OCI-LY3 (cell line): ENCODE results near the gene ASGR2.

ENCODE experiments used
- H2AFZ ChIP-seq: fragments of 200-600, 300-600 bp; shearing (Covaris generic); 2 replicates; pipeline ENCODE4 v1.6.0; 2014; ENCODE audit warnings: antibody characterized with exemption, low read depth, low read length
- H3K27ac ChIP-seq: fragments of 200-600, 300-600 bp; sonication (generic); 2 replicates; pipeline ENCODE4 v1.5.1; 2014; ENCODE audit warnings: mild to moderate bottlenecking, low read length, moderate library complexity, mixed read lengths
- H3K27me3 ChIP-seq: fragments of 200-600, 300-600 bp; sonication (generic); 2 replicates; pipeline ENCODE4 v1.6.1; 2014; ENCODE audit warnings: low read depth, low read length, mixed read lengths
- H3K36me3 ChIP-seq: fragments of 200-600, 300-600 bp; sonication (generic); replicated peaks from 2 replicates; pipeline ENCODE3; 2014; ENCODE audit warnings: low read depth, low read length, mixed read lengths
- H3K4me1 ChIP-seq: fragments of 300-600, 200-600 bp; sonication (generic); 2 replicates; pipeline ENCODE4 v1.6.1; 2014; ENCODE audit warnings: low read length, mixed read lengths
- H3K4me2 ChIP-seq: fragments of 200-600, 300-600 bp; sonication (generic); 2 replicates; pipeline ENCODE4 v1.6.1; 2014; ENCODE audit warnings: low read length, mixed read lengths
- H3K4me3 ChIP-seq: fragments of 300-600, 200-600 bp; sonication (generic); 2 replicates; pipeline ENCODE4 v1.5.1; 2014; ENCODE audit warnings: antibody characterized with exemption, mild to moderate bottlenecking, low read length, moderate library complexity
- H3K79me2 ChIP-seq: fragments of 300-600, 200-600 bp; shearing (Covaris generic); 2 replicates; pipeline ENCODE4 v1.6.1; 2014; ENCODE audit warnings: mild to moderate bottlenecking, low read length, mixed read lengths
- H3K9ac ChIP-seq: fragments of 300-600, 200-600 bp; shearing (Covaris generic); 2 replicates; pipeline ENCODE4 v1.6.0; 2014; ENCODE audit warnings: mild to moderate bottlenecking, low read length, moderate library complexity
- H3K9me3 ChIP-seq: fragments of 200-600, 300-600 bp; shearing (Covaris generic); 2 replicates; pipeline ENCODE4 v1.6.1; 2014; ENCODE audit warnings: low read length, mixed read lengths; ENCODE audit not compliant: insufficient read depth
- H4K20me1 ChIP-seq: fragments of 200-600, 300-600 bp; sonication (generic); 2 replicates; pipeline ENCODE4 v1.6.1; 2016; ENCODE audit warnings: low read length, mixed read lengths; ENCODE audit not compliant: insufficient read depth
- EZH2phosphoT487 ChIP-seq: fragments of 200-600 bp; shearing (Covaris generic); IDR thresholded peaks from 2 replicates; pipeline ENCODE4 v1.6.1; 2018; ENCODE audit warnings: antibody characterized with exemption, mixed run types, low read depth
- TF ChIP-seq, protein P1 (sequence below): fragments of 200-600, 300-600 bp; sonication (generic); IDR thresholded peaks from 2 replicates; pipeline ENCODE4 v1.5.1; 2014; ENCODE audit warnings: antibody characterized with exemption, low read length, low read depth

ASGR2 gene

GRCh38 chr17:7119314-7119713, 4.7 kb upstream of the ASGR2 start:
- Histone ChIP-seq H4K20me1 (no peaks in the 10 kb centered on the region), H3K9ac (no peak overlapping the region), H3K9me3 (no peaks in the 10 kb centered on the region), H3K4me2 (no peak overlapping the region), H2AFZ (no peak overlapping the region), H3K27me3 (0 out of 2 replicates have a peak, but pooled peaks cover 4% of the 10 kb centered on the region), H3K4me1 (peaks cover 21% of the 10 kb centered on the region), H3K27ac (no peak overlapping the region), H3K79me2 (no peaks in the 10 kb centered on the region), H3K4me3 (no peak overlapping the region), H3K36me3 (no peaks in the 10 kb centered on the region)
- TF ChIP-seq, protein P1, sequence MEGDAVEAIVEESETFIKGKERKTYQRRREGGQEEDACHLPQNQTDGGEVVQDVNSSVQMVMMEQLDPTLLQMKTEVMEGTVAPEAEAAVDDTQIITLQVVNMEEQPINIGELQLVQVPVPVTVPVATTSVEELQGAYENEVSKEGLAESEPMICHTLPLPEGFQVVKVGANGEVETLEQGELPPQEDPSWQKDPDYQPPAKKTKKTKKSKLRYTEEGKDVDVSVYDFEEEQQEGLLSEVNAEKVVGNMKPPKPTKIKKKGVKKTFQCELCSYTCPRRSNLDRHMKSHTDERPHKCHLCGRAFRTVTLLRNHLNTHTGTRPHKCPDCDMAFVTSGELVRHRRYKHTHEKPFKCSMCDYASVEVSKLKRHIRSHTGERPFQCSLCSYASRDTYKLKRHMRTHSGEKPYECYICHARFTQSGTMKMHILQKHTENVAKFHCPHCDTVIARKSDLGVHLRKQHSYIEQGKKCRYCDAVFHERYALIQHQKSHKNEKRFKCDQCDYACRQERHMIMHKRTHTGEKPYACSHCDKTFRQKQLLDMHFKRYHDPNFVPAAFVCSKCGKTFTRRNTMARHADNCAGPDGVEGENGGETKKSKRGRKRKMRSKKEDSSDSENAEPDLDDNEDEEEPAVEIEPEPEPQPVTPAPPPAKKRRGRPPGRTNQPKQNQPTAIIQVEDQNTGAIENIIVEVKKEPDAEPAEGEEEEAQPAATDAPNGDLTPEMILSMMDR, result no peak
- TF ChIP-seq EZH2phosphoT487, result no peak

DNA sequence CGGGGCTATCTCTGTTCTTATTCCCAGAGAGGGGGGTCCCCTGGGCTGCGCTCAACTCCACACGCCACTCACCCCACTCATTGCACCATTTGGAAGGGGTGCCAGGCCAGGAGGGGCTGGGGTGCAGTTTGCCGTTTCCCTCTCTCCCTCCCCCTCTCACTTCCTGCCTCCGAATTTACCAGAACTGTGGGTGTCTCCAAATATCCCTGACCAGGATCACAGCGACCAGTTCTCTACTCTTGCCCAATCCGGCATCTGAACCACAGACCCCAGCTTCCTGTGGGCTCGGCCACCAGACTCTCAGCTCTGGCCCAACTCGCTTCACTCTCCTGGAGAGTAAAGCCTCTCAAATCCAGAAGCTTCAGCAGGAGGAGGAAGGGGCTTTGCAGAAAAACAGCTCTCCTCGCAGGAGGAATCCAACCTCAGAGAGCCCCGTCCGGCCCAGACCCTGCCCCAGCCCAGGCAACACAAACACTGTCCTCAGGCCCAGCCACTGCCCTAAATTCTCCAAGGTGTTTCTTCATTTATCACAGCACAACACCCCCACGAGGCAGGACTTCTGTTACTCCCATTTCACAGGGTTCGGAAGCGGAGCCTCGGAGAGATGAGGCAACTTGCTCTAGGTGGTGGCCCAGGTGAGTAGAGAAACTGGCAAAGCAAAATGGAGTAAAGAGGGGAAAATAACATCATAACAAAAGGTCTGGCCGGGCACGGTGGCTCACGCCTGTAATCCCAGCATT, 423 bp upstream of the ASGR2 start:
- TF ChIP-seq, protein P1, result no peak
- TF ChIP-seq EZH2phosphoT487, result no peak
- Histone ChIP-seq H3K79me2 (no peaks in the 10 kb centered on the region), H3K4me3 (no peak overlapping the region), H3K36me3 (no peaks in the 10 kb centered on the region), H3K9me3 (no peaks in the 10 kb centered on the region), H3K4me1 (no peaks in the 10 kb centered on the region), H3K27ac (no peak overlapping the region), H4K20me1 (no peaks in the 10 kb centered on the region), H3K9ac (no peak overlapping the region), H2AFZ (no peak overlapping the region), H3K4me2 (no peak overlapping the region), H3K27me3 (0 out of 2 replicates have a peak, but pooled peaks cover under 1% of the 10 kb centered on the region)

- Histone ChIP-seq H2AFZ (no peak overlapping the region), H3K9ac (no peak overlapping the region), H3K4me2 (no peak overlapping the region)
Measured at GRCh38 chr17:7113273-7114071, 1.1 kb downstream of the ASGR2 start.

More at GRCh38 chr17:7113273-7114071, 1.1 kb downstream of the ASGR2 start:
- Histone ChIP-seq H3K4me3 (no peak overlapping the region), H3K27me3 (no peaks in the 10 kb centered on the region), H3K36me3 (no peaks in the 10 kb centered on the region), H4K20me1 (no peaks in the 10 kb centered on the region), H3K79me2 (no peaks in the 10 kb centered on the region), H3K27ac (no peak overlapping the region), H3K4me1 (no peaks in the 10 kb centered on the region), H3K9me3 (no peaks in the 10 kb centered on the region)
- TF ChIP-seq, protein P1, result no peak
- no peak for TF ChIP-seq EZH2phosphoT487
